Ovary (tissue), 3 donors: ENCODE results near the gene RPL31.

Source experiments
- CTCF ChIP-seq, 3 donors: fragments of 450-650 bp in 2 of 3; fragments of 200-600 bp in 1 of 3; IDR thresholded peaks; one replicate each; pipeline versions ENCODE4 v1.5.1 to v1.8.0; 2016 to 2022; ENCODE audit warnings: antibody characterized with exemption in 3 of 3, mild to moderate bottlenecking in 1 of 3
- EP300 ChIP-seq: sonication (generic); formaldehyde crosslinking; IDR thresholded peaks from one replicate; pipeline ENCODE4 v1.6.1; 2017; ENCODE audit warnings: antibody characterized with exemption
- POLR2A ChIP-seq: fragments of 450-650 bp; IDR thresholded peaks from one replicate; pipeline ENCODE4 v1.6.1; 2017; ENCODE audit warnings: antibody characterized with exemption, mild to moderate bottlenecking, moderate library complexity
- donor health status: DM: no; HTN: no; CAD: no.

DNA sequence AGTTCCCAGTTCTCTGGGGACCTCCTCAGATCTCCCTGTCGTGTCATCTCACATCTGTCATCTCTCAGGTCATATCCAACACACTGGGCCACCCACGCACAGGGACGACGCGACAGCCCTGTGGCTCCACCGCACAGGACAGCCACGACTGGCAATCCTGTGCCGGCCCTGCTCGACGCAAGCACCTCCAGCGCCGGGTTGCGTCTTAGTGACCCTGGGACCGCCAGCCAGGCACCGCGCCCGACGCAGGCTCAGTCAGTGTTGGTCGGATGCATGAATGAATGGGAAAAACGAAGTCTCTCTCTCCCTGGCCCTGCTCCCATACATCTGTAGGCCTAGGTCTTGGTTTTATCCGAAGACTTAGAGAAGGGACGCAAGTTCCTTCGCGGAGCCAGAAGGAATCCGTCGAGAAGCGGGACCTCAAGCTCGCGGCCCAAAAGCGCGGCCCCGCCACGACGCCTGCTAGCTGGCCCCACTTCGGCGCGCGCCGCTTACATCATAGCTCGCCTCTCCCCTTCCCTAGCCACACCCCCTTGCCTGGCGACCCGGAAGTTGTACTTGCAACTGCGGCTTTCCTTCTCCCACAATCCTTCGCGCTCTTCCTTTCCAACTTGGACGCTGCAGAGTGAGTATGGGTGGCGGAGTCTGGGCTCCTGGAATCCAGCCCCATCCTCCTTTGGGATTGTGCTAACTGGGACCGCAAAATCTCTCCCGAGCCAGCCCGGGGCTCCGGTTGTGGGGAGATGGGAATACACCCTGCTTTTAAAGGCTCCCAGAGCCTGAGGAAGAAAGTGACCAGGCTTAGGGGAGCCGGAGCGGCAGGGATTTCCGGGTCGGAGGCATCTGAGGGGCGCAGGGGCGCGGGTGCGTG, at the start of gene RPL31:
- TF ChIP-seq CTCF (IDR thresholded peaks at IDR 0.05) = no peak
- peak; percentile 74 for TF ChIP-seq POLR2A
- peak; percentile 19 for TF ChIP-seq EP300
